Measurements from ENCODE around the gene ZNF330.

Gene ZNF330

GRCh38 chr4:141210168-141210567 lies 10.5 kb upstream of the ZNF330 start:
- TF ChIP-seq TAF1 (IDR thresholded peaks at IDR 0.05; ENCODE audit: low read depth) (no peak), TEAD4 (IDR thresholded peaks at IDR 0.05) (no peak), RAD21 (IDR thresholded peaks at IDR 0.05; ENCODE audit: low read depth) (no peak), CEBPB (IDR thresholded peaks at IDR 0.05) (no peak), REST (IDR thresholded peaks at IDR 0.05; ENCODE audit: low read depth) (no peak), FOXM1 (IDR thresholded peaks at IDR 0.05; ENCODE audit: borderline replicate concordance, low read depth) (no peak), USF1 (IDR thresholded peaks at IDR 0.05) (no peak), CREB1 (IDR thresholded peaks at IDR 0.05; ENCODE audit: low read depth) (no peak)

DNA sequence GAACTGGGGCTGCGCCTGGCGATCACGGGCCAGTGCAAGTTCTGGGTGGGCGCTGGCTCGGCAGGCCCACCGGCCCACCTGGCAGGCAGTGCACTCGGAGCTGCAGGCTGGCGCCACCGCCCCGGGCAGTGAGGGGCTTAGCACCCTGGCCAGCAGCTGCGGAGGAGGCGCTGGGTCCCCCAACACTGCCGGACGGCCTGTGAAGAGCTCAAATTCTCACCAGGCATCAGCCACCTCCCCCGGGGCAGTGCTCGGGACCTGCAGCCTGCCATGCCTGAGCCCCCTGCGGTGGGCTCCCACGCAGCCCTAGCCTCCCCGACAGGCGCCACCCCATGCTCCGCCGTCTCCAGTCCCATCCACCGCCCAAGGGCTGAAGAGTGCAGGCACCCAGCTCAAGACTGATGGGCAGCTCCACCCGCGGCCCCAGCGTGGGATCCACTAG lies 7.1 kb upstream of the ZNF330 start:
- TF ChIP-seq EP300 (IDR thresholded peaks at IDR 0.05; ENCODE audit: borderline replicate concordance) (no peak), TEAD4 (IDR thresholded peaks at IDR 0.05) (no peak), CREB1 (IDR thresholded peaks at IDR 0.05; ENCODE audit: low read depth) (no peak)

DNA sequence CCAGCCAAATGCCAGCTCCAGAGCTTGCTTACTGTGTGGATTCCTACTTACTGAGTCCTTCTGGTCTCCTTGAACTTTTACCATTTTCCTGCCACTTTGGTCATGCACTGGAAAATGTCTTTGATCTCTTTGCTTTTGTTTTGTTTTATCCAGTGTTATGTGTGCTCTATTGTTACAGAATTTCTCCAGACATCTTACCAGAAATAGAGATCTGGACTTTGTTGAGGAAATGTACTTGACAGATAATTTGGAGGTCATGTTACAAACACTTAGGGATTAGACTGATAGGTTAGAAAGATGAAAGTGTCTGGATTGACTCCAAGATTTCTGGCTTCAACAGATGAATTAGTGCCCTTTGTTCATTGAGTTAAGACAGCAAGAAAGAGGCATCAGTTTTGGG lies 5.7 kb upstream of the ZNF330 start:
- TF ChIP-seq, protein P1, sequence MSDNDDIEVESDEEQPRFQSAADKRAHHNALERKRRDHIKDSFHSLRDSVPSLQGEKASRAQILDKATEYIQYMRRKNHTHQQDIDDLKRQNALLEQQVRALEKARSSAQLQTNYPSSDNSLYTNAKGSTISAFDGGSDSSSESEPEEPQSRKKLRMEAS (IDR thresholded peaks at IDR 0.05): no peak
- TF ChIP-seq EGR1 (IDR thresholded peaks at IDR 0.05) (no peak), NFIC (IDR thresholded peaks at IDR 0.05) (no peak), CEBPB (IDR thresholded peaks at IDR 0.05) (no peak), RAD21 (IDR thresholded peaks at IDR 0.05; ENCODE audit: low read depth) (no peak), EP300 (IDR thresholded peaks at IDR 0.05; ENCODE audit: borderline replicate concordance) (no peak), TAF1 (IDR thresholded peaks at IDR 0.05; ENCODE audit: low read depth) (no peak), ZBTB7A (IDR thresholded peaks at IDR 0.05; ENCODE audit: low read depth) (no peak), CREB1 (IDR thresholded peaks at IDR 0.05; ENCODE audit: low read depth) (no peak), TEAD4 (IDR thresholded peaks at IDR 0.05) (no peak), YY1 (IDR thresholded peaks at IDR 0.05; ENCODE audit: low read depth) (no peak), TCF12 (IDR thresholded peaks at IDR 0.05; ENCODE audit: low read depth) (no peak), REST (IDR thresholded peaks at IDR 0.05; ENCODE audit: low read depth) (no peak), FOXM1 (IDR thresholded peaks at IDR 0.05; ENCODE audit: borderline replicate concordance, low read depth) (no peak)

DNA sequence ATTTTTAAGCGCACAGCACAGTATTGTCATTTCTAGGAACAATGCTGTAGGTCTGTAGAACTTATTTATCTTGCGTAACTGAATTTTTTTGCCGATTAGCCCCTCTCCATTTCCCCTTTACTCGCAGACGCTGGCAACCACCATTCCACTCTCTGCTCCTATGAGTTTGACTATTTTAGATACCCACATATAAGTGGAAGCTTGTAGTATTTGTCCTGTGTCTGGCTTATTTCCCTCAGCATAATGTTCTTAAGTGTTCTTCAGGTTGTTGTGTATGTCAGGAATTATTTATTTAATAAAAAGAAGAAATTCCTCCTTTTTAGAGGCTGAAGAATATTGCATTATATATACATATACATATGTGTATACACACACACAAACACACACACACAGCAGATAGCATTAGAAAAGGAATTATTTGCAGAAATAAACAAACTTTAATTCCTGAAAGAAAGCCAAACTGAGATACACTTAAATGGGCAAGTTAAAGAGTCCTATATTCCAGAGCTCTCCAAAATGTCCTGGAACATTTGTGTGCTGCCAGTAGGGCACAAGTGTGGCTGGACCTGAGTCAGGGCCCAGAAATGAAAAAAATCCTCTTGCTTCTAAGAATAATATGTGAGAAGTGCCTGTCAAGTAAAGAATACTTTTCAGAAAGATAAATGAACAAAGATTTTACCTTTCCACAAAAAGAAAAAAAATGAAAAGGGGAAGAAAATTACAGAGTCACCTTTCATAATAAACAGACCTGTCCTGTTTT lies 4.5 kb upstream of the ZNF330 start:
- TF ChIP-seq REST (IDR thresholded peaks at IDR 0.05; ENCODE audit: low read depth): no peak
- TF ChIP-seq ZBTB7A (IDR thresholded peaks at IDR 0.05; ENCODE audit: low read depth): no peak
- no peak for TF ChIP-seq FOXM1 (IDR thresholded peaks at IDR 0.05; ENCODE audit: borderline replicate concordance, low read depth)
- no peak for TF ChIP-seq RAD21 (IDR thresholded peaks at IDR 0.05; ENCODE audit: low read depth)
- TF ChIP-seq TEAD4 (IDR thresholded peaks at IDR 0.05): no peak
- TF ChIP-seq NFIC (IDR thresholded peaks at IDR 0.05): no peak
- TF ChIP-seq, protein P1 (IDR thresholded peaks at IDR 0.05): no peak
- TF ChIP-seq TAF1 (IDR thresholded peaks at IDR 0.05; ENCODE audit: low read depth): no peak
- no peak for TF ChIP-seq USF1 (IDR thresholded peaks at IDR 0.05)
- no peak for TF ChIP-seq CREB1 (IDR thresholded peaks at IDR 0.05; ENCODE audit: low read depth)
- no peak for TF ChIP-seq CEBPB (IDR thresholded peaks at IDR 0.05)
- no peak for TF ChIP-seq EGR1 (IDR thresholded peaks at IDR 0.05)
- TF ChIP-seq EP300 (IDR thresholded peaks at IDR 0.05; ENCODE audit: borderline replicate concordance): no peak
- no peak for TF ChIP-seq YY1 (IDR thresholded peaks at IDR 0.05; ENCODE audit: low read depth)
- no peak for TF ChIP-seq TCF12 (IDR thresholded peaks at IDR 0.05; ENCODE audit: low read depth)

Data from Ishikawa (cell line).